Suppressor macrophage treated with lipopolysaccharide for 4 hours (primary cell): ENCODE measurements around the gene UBAP2.
"Not testable (repeated sequence)": the region's sequence is repeated elsewhere in the genome, so short reads cannot be mapped to it uniquely, and the experiment has no call there.

Experiments used
- DNase-seq: peaks from one replicate; pipeline ENCODE4 v3.0.0-alpha.2; 2020

Gene UBAP2

GRCh38 chr9:33962468-33962867 lies 86.2 kb downstream of the UBAP2 start:
- not testable (repeated sequence) for DNase-seq

GRCh38 chr9:33959725-33960124 lies 89.0 kb downstream of the UBAP2 start:
- no peak for DNase-seq

- no peak for DNase-seq
Measured at GRCh38 chr9:33956544-33956943, 92.1 kb downstream of the UBAP2 start.

GRCh38 chr9:33952066-33952465 lies 96.6 kb downstream of the UBAP2 start:
- DNase-seq = peak; percentile 52

- DNase-seq = no peak
Measured at GRCh38 chr9:33950371-33950770, 98.3 kb downstream of the UBAP2 start.

GRCh38 chr9:33946779-33947535 lies 101.7 kb downstream of the UBAP2 start:
- DNase-seq = no peak

GRCh38 chr9:33943389-33943788 lies 105.3 kb downstream of the UBAP2 start:
- no peak for DNase-seq

- no peak for DNase-seq
Measured at GRCh38 chr9:33942471-33943083, 106.1 kb downstream of the UBAP2 start.

- no peak for DNase-seq
Measured at GRCh38 chr9:33939924-33940874, 108.5 kb downstream of the UBAP2 start.

GRCh38 chr9:33934188-33934878 lies 114.4 kb downstream of the UBAP2 start:
- no peak for DNase-seq

GRCh38 chr9:33932078-33932807 lies 116.4 kb downstream of the UBAP2 start:
- DNase-seq = no peak

GRCh38 chr9:33931326-33931725 lies 117.4 kb downstream of the UBAP2 start:
- DNase-seq = no peak

- no peak for DNase-seq
Measured at GRCh38 chr9:33927694-33928093, 121.0 kb downstream of the UBAP2 start.

GRCh38 chr9:33926746-33927485 lies 121.8 kb downstream of the UBAP2 start:
- DNase-seq = no peak

GRCh38 chr9:33924978-33925797 lies 123.5 kb downstream of the UBAP2 start:
- DNase-seq = peak; percentile 21

GRCh38 chr9:33923998-33924701 lies 124.5 kb downstream of the UBAP2 start:
- DNase-seq = no peak

GRCh38 chr9:33923079-33923478 lies 125.6 kb downstream of the UBAP2 start:
- no peak for DNase-seq

GRCh38 chr9:33921967-33922895 lies 126.5 kb downstream of the UBAP2 start:
- DNase-seq = peak; percentile 16
